Measurements from ENCODE around the gene DSG2.

The DSG2 gene

DNA sequence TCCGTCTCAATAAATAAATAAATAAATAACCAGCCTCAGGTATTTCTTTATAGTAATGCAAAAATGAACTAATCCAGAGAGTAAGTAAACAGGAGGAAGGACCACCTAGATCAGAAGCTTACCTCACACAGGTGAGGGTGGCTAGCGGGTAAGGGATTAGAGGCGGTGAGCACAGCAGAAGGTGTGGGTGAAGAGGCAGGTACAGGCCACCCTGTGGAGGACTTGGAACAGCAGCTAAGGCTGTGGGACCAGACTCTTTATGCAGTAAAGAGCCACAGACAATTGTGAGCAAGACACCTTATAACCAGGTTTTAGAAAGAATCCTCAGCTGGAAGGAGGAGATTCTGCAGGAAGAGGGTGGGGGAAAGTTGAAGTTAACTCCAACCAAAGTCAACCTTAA is 59.5 kb downstream of the DSG2 start:
- Histone ChIP-seq H3K79me2 (ENCODE audit: insufficient read depth, low read length) (no peaks in the 10 kb centered on the region), H3K27me3 (ENCODE audit: low read length) (no peaks in the 10 kb centered on the region), H3K9me3 (ENCODE audit: insufficient read depth, low read length) (no peaks in the 10 kb centered on the region), H3K36me3 (ENCODE audit: low read length) (no peaks in the 10 kb centered on the region), H3K9me2 (replicated peaks; ENCODE audit: insufficient read depth, low read length) (no peaks in the 10 kb centered on the region), H3K9ac (ENCODE audit: low read length) (no peak overlapping the region), H3K4me3 (ENCODE audit: insufficient read depth, low read length, poor library complexity, severe bottlenecking) (no peak overlapping the region), H3K27ac (ENCODE audit: low read depth, low read length) (no peak overlapping the region), H3K4me2 (ENCODE audit: low read depth, low read length, poor library complexity, severe bottlenecking) (no peak overlapping the region), H2AFZ (ENCODE audit: low read depth, low read length, severe bottlenecking) (no peak overlapping the region), H3F3A (ENCODE audit: insufficient read depth) (no peaks in the 10 kb centered on the region), H4K20me1 (ENCODE audit: low read depth, low read length) (no peaks in the 10 kb centered on the region)
- TF ChIP-seq CTCF (IDR thresholded peaks at IDR 0.05; ENCODE audit: insufficient read depth, low read length, poor library complexity, severe bottlenecking) (no peak), EZH2phosphoT487 (conservative IDR thresholded peaks at IDR 0.05; ENCODE audit: low read length) (no peak)

DNA sequence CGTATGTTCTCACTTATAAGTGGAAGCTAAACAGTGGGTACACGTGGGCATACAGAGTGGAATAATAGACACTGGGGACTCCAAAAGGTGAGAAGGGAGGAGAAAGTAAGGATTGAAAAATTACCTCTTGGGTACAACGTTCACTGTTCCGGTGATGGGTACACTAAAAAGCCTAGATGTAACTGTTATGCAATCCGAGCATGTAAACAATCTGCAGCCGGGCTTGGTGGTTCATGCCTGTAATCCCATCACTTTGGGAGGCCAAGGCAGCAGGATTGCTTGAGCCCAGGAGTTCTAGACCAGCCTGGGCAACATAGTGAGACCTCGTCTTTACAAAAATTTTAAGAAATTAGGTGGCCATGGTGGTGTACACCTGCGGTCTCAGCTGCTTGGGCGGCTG is 60.6 kb downstream of the DSG2 start:
- Histone ChIP-seq H3K27me3 (ENCODE audit: low read length) (no peaks in the 10 kb centered on the region), H2AFZ (ENCODE audit: low read depth, low read length, severe bottlenecking) (no peak overlapping the region), H3K4me3 (ENCODE audit: insufficient read depth, low read length, poor library complexity, severe bottlenecking) (no peak overlapping the region), H3K79me2 (ENCODE audit: insufficient read depth, low read length) (no peaks in the 10 kb centered on the region), H3K9me3 (ENCODE audit: insufficient read depth, low read length) (no peaks in the 10 kb centered on the region), H3K4me2 (ENCODE audit: low read depth, low read length, poor library complexity, severe bottlenecking) (no peak overlapping the region), H3K36me3 (ENCODE audit: low read length) (no peaks in the 10 kb centered on the region), H3K9me2 (replicated peaks; ENCODE audit: insufficient read depth, low read length) (no peaks in the 10 kb centered on the region), H3K9ac (ENCODE audit: low read length) (no peak overlapping the region), H3K27ac (ENCODE audit: low read depth, low read length) (no peak overlapping the region), H3F3A (ENCODE audit: insufficient read depth) (no peaks in the 10 kb centered on the region), H4K20me1 (ENCODE audit: low read depth, low read length) (no peaks in the 10 kb centered on the region)
- TF ChIP-seq EZH2phosphoT487 (conservative IDR thresholded peaks at IDR 0.05; ENCODE audit: low read length), result no peak
- TF ChIP-seq CTCF (IDR thresholded peaks at IDR 0.05; ENCODE audit: insufficient read depth, low read length, poor library complexity, severe bottlenecking), result no peak

DNA sequence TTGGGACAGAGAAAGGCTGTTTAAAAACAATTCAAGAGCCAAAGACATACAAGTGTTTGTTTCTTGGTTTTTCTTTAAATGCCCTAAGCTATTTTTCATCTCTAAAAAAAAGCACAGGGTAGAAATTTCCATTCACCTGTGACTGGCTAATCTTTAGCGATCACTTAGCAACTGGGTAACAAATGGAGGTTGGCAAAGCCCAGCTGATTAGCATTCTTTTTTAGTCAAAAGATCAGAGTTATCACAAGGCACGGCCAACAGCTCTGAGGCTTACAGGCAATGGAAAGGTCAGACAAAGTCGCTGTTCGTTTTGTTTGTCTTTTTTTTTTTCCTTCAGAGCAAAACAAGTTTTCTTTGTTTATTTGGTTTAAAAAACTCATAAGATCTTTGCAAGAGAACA is 64.7 kb downstream of the DSG2 start:
- no peak overlapping the region for H3K4me3 ChIP-seq (ENCODE audit: insufficient read depth, low read length, poor library complexity, severe bottlenecking)
- H3K9me2 ChIP-seq (replicated peaks; ENCODE audit: insufficient read depth, low read length), result no peaks in the 10 kb centered on the region
- H3K9me3 ChIP-seq (ENCODE audit: insufficient read depth, low read length), result no peaks in the 10 kb centered on the region
- H3K36me3 ChIP-seq (ENCODE audit: low read length), result no peaks in the 10 kb centered on the region
- no peaks in the 10 kb centered on the region for H3K79me2 ChIP-seq (ENCODE audit: insufficient read depth, low read length)
- H3F3A ChIP-seq (ENCODE audit: insufficient read depth), result no peaks in the 10 kb centered on the region
- no peaks in the 10 kb centered on the region for H3K27me3 ChIP-seq (ENCODE audit: low read length)
- no peak overlapping the region for H3K9ac ChIP-seq (ENCODE audit: low read length)
- TF ChIP-seq CTCF (IDR thresholded peaks at IDR 0.05; ENCODE audit: insufficient read depth, low read length, poor library complexity, severe bottlenecking) (no peak), EZH2phosphoT487 (conservative IDR thresholded peaks at IDR 0.05; ENCODE audit: low read length) (no peak)
- H2AFZ ChIP-seq (ENCODE audit: low read depth, low read length, severe bottlenecking), result no peak overlapping the region
- H3K4me2 ChIP-seq (ENCODE audit: low read depth, low read length, poor library complexity, severe bottlenecking), result no peak overlapping the region
- H3K27ac ChIP-seq (ENCODE audit: low read depth, low read length), result no peak overlapping the region
- H4K20me1 ChIP-seq (ENCODE audit: low read depth, low read length), result no peaks in the 10 kb centered on the region

DNA sequence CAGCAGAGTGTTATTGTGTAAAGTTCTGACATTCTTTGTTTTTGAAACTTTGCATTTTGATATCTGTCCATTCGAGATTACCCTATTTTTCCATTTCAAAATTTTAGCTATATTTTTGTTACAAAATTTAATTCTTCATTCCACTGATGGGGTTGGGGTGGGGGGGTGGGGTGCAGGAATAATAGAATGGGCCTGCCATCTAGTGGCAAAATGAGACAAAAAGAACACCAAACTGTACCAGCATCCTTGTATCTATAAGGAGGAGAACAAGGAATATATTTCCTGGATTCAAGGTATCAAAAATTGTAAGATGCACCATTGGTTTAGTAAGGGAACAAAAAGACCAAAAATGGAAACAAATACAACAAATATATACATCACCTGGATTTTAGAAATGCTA is 65.8 kb downstream of the DSG2 start:
- no peaks in the 10 kb centered on the region for H3K36me3 ChIP-seq (ENCODE audit: low read length)
- no peak overlapping the region for H3K4me2 ChIP-seq (ENCODE audit: low read depth, low read length, poor library complexity, severe bottlenecking)
- no peak overlapping the region for H2AFZ ChIP-seq (ENCODE audit: low read depth, low read length, severe bottlenecking)
- no peaks in the 10 kb centered on the region for H3K9me3 ChIP-seq (ENCODE audit: insufficient read depth, low read length)
- TF ChIP-seq CTCF (IDR thresholded peaks at IDR 0.05; ENCODE audit: insufficient read depth, low read length, poor library complexity, severe bottlenecking) (no peak), EZH2phosphoT487 (conservative IDR thresholded peaks at IDR 0.05; ENCODE audit: low read length) (no peak)
- no peak overlapping the region for H3K9ac ChIP-seq (ENCODE audit: low read length)
- H3F3A ChIP-seq (ENCODE audit: insufficient read depth), result no peaks in the 10 kb centered on the region
- H3K4me3 ChIP-seq (ENCODE audit: insufficient read depth, low read length, poor library complexity, severe bottlenecking), result no peak overlapping the region
- H4K20me1 ChIP-seq (ENCODE audit: low read depth, low read length), result no peaks in the 10 kb centered on the region
- H3K9me2 ChIP-seq (replicated peaks; ENCODE audit: insufficient read depth, low read length), result no peaks in the 10 kb centered on the region
- no peaks in the 10 kb centered on the region for H3K79me2 ChIP-seq (ENCODE audit: insufficient read depth, low read length)
- no peaks in the 10 kb centered on the region for H3K27me3 ChIP-seq (ENCODE audit: low read length)
- no peak overlapping the region for H3K27ac ChIP-seq (ENCODE audit: low read depth, low read length)
